GM12891 (cell line): ENCODE data around the gene TPP2.

Experiments used
- POLR2AphosphoS5 ChIP-seq: IDR thresholded peaks from 2 replicates; pipeline ENCODE4 v1.6.1; 2011; ENCODE audit warnings: low read depth, low read length, control low read depth
- TAF1 ChIP-seq: IDR thresholded peaks from 2 replicates; pipeline ENCODE4 v1.6.1; 2011; ENCODE audit warnings: low read depth, low read length, control low read depth

- TF ChIP-seq POLR2AphosphoS5 = no peak
- TF ChIP-seq TAF1 = no peak
These were observed 78.3 kb downstream of the TPP2 start for GRCh38 chr13:102675115-102675514.
